Measurements from ENCODE around the gene ULK4.
"Not testable (repeated sequence)": the region's sequence is repeated elsewhere in the genome, so short reads cannot be mapped to it uniquely, and the experiment has no call there.

ULK4 gene

DNA sequence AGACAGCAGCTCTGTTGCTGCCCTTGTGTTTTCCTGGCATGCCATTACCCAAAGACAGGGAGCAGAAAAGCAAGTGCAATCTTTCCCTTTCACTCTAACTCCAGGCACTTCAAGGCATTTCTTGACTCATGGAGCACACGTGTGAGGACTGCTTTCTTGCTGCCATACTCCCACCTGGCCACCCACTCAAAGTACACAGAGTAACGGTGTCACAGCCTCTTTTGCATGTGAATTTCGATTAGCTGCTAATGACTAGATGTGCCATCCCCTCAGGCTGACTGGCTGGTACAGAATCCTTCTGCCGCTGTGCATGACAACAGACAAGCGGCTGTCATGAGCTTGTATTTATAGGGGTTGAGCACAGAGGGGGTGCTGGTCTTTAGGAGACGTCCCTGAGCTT lies 382.0 kb downstream of the ULK4 start:
- DNase-seq (ENCODE audit: low read depth): no peak

DNA sequence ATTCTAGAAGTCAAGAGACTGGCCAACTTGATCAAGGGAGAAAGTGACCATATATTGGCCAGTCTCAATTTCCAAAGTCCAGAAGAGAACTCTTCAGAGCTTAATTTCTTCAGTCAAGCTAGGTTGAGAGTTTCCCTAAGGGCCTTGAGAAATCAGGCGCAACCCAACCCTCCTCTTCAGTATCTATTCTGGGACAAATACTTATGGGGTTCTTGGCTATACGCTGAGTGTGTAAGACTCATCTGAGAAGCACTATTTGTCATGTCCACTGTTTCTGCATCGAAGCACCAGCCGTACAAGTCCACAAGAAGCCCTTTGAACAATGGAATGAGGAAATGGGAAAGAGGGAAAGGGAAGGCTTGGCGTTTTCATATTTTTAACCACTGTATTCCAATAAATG lies 383.1 kb downstream of the ULK4 start:
- no peak for DNase-seq (ENCODE audit: low read depth)

DNA sequence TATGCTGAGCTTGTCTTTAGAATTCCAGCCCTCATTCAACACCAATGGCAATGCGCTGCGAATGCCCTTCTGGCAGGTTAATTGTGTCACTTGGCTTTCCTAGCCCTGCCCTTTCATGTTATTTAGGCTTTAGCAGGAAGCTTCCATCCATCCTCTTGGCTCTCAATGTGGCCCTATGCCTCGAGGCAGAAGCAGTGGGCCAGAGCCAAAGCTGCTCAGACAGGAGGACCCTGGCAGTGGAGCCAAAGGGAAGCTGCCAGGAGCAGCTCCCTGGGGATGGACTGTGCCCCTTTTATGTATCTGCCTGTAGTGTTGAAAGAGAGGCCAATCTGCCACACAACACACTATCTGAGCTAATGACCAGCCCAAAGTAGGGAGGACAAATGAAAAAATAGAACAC lies 386.2 kb downstream of the ULK4 start:
- DNase-seq (ENCODE audit: low read depth): no peak

DNA sequence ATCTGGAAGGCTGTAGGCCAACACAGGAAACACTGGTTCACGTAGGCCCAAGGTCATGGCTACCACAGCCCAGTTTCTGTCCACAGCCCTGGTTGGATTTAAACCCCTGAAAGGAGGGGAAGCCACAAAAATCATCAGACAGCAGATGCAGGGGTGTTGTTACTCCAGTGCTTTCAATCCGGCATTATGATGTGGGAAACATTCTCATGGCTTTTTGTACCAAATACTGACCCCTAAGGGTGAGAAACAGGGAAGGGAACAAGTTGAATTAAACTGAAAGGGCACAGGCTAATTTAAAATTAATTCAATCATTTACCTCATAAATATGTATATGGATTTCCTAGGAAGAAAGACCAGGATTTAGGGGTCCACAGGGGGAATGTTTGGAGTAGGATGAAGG lies 387.0 kb downstream of the ULK4 start:
- DNase-seq (ENCODE audit: low read depth): no peak

DNA sequence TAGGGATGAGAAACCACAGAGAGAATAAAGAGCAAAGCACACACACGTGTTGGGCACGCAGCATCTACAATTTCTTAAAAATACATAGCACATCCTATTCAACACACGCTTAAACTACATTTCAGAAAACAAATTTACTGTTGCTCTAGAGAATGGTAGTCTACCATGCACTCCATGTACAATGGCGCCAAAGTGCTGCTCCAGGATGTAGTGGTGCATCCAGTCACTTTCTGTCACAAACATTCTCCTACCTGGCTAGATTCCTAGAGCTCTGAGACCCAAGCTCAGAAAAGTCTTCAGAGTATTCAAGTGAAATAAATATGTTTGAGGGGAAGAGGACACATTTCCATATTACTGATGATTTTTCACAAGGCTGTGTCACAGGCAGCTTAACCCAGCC lies 388.3 kb downstream of the ULK4 start:
- no peak for DNase-seq (ENCODE audit: low read depth)

DNA sequence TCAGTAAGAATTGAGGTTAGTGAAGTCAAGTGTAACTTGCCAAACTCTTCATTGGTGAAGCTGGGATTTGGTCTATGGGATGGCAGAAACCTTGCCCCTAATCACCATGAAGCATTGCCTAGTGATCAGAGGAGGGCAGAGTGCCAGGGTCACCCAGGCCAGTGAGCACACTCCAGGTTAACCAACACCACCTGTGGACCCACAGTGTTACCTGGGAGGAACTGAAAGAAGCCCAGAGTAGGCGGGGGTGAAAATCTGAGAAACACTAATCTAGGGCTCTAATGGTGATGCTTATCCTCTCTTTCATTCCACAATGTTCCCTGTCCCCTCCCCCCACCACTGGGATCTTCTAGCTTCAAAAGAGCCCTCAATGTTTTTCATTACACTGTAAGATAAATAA lies 389.8 kb downstream of the ULK4 start:
- DNase-seq (ENCODE audit: low read depth): no peak

DNA sequence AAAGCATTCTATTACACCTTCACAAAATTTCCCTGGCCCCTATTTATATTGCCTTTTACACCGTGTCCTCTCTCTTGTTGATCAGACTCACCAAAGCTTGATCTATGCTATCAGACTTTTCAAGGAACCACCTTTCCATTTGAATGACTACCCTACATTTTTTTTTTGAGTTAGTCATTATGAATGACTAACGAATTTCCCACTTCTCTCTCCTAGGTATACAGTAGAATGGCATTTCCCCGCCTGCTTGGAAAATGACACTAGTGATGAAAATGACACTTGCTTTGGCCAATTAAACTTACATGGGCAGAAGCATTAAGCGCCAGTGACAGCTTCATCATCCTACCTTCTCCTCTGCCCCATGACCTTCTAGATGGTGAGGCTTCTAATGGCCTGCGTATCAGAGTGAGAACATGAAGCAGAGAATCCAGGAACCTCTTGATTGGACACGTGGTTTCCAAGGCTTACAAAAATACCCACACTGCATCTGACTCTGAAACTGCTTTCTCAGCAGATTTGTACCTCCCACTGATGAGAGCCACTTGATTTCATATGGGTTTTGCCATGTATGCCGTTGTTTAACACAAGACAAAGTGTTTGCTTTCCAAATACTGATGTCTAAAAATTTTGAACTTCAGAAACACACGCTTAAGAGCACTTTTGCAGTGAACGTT lies 392.1 kb downstream of the ULK4 start:
- no peak for DNase-seq (ENCODE audit: low read depth)

DNA sequence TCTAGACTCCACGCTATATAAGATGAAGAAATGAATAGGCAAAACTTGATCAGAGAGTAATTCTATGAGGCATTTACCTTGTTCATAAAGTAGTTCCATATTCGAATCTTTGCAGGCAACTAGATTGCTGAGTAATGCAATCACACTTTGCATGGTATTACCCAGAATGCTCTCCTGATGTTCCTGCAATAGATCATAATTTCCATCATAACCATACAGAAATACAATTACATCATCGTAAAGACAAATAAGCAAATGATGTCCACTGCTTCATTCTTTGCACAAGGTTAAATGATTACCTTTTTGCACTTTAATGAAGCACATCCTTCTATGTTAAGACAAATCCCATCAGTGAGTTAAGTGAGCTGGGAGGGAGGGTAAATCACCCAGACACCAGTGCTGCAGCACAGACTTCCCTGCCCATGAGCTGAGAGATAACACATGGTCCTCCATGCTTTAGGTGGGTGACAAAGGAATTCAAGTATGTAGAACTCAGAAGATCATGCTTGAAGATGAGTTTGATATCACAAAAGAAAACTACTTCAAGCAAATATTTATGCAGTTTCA lies 395.9 kb downstream of the ULK4 start:
- DNase-seq (ENCODE audit: low read depth): no peak

DNA sequence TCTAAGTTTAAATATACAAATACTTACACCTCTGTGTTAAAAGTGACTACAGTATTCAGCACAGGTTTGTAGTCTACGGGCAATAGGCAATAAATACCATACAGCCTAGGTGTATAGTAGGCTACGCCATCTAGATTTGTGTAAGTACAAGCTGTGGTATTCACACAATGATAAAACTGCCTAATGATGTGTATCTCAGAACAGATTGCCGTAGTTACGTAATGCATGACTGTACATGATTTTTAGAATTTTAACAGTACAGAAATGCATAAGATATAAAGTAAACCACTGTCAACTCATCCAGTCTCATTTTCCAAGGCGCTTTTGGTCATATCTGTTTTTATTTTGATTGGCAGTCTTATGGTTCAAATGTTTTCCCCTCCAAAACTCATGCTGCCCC lies 396.9 kb downstream of the ULK4 start:
- DNase-seq (ENCODE audit: low read depth): no peak

DNA sequence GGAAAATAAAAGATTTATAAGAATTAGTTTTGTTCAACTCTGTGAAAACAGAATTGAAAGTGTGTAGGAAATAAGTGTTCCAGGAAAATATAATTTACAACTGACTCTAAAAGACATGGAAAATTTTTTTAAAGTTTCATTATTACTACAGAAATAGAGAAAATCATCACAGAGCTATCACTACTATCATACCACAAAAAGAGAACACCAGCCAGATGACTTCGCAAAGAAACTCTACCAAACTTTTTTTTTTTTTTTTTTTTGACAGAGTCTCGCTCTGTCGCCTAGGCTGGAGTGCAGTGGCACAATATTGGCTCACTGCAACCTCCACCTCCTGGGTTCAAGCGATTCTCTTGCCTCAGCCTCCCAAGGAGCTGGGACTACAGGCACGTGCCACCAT lies 405.7 kb downstream of the ULK4 start:
- DNase-seq (ENCODE audit: low read depth): not testable (repeated sequence)

DNA sequence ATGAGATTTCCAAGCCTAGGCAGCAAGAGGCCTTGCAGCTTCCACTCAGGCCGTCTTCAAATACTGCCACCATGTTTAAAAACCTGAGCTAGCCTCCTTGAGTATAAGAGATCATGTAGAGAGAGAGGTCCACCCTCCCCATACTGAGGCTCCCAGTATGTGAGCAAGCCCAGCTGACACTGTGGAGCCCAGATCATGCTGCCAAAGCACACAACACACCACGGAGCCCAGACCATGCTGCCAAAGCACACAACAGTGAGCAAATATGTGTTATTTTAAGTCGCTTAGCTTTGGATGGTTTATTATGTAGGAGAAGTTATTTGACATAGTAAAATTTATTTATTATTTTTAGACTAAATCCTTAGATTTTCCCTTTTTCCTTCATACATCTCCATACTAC lies 428.9 kb downstream of the ULK4 start:
- DNase-seq (ENCODE audit: low read depth): no peak

DNA sequence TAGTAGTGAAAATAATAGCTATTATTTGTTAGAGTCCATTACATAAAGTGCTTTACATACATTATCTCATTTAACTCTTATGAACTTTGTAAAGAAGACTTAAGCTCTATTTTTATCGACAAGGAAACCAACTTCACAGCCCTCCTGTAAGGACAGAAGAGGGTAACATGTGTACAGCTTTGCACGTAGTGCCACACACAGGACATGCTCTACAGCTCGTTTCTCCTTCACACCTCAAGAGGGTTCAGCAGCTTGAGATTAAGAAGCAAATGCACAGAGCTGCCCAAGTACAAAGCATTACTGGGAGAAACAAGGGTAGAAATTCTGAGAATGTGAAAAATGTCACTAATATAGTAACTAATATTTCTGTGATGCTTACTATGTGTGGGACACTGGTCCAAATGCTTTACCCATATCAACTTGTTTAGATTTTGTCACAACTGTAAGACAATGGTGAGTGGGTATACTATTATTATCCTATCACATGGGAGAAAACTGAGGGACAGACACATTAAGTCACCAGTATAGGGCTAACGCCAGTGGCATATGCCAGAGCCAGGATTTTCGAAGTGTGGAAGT lies 434.8 kb downstream of the ULK4 start:
- no peak for DNase-seq (ENCODE audit: low read depth)

DNA sequence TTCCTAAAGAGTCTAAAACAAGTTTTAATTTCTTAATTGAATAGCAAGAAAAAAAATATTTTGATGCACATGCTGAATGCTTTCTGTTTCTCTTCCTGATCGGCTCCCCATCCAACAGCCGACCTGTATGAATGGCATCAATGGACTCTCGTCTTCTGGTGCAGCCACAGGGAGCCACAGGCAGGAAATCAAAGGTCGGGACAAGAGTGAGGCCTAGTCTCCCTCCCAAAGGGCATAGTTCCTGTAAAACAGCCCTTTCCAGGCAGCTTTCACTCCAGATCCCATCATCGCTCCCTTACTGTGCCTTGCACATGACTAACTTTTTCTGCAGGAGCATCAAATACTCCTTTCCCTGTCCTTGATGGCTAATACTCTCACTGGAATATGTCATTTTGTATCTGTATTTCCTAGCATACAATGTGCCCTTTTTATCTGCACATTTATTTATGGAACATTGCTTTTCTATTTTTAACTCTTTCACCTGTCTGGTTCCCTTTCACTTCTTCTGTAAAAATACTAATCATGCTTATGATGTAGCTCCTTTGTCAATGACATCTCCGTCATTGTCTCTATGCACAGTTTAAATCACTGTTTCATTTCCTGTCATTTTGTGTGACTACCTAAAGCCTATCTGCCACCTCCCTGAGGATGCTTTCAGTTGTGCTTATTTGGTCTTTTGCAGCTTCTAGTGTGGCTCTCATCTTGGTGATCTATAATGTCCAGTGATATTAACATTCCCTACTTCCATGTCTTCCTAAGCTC lies 436.4 kb downstream of the ULK4 start:
- DNase-seq (ENCODE audit: low read depth): no peak

DNA sequence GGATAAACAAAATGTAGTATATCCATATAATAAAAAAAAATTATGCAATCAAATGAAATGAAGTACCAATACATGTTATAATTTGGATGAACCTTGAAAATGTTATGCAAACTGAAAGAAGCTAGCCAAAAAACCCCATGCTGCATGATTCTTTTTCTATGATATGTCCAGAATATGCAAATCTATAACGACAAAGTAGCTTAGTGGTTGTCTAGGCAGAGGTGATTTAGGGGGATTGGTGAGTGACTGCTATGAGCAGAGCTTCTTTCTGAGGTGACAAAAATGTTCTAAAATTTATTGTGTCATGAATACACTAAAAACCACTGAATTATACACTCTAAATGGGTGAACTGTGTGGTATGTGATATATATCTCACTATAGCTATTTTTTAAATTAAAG lies 438.0 kb downstream of the ULK4 start:
- no peak for DNase-seq (ENCODE audit: low read depth)

DNA sequence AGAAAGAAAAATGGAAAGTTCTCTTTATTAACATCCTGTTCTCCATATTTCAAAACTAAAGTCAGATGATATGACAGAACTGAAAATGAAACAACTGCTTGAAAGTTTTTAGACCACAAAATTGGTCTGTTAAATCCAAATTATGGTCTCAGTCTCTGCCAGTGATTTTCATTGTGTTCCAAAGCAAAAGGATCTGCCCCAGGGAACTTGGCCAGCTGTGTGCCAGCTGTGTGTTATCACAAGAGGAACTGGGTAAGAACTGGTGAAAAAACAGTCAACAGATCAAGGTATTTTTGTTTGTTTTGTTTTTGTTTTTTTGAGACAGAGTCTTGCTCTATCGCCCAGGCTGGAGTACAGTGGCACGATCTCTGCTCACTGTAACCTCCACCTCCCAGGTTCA lies 439.3 kb downstream of the ULK4 start:
- DNase-seq (ENCODE audit: low read depth): no peak

DNA sequence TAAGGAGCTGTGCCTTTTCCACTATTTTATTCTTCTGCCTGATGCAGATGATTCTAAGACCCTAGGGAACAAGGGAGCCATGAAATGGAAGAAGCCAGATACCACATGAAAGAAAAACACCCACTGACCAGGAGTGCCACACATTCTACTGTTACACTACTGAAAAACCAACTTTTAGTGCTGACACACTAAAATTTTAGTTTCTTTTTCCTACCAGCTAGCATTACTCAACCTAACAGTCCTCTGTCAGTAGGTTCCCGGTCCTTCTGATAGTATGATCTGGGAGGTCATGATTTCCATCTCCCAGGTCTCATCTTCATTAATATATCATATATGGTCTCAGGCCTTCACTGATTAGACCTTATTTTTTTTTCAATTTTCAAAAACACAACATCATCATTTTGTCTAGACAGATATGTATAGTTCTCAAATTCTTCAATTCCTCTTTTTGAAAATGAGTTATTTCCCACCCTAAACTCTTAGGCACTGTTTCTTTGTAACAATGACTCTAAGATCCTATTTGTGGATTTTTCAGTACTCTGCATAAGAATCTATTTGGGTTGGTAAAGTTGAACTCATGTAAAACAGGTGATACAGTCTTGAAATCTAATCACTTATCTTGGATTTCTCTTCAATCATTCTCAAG lies 440.8 kb downstream of the ULK4 start:
- DNase-seq (ENCODE audit: low read depth): no peak

DNA sequence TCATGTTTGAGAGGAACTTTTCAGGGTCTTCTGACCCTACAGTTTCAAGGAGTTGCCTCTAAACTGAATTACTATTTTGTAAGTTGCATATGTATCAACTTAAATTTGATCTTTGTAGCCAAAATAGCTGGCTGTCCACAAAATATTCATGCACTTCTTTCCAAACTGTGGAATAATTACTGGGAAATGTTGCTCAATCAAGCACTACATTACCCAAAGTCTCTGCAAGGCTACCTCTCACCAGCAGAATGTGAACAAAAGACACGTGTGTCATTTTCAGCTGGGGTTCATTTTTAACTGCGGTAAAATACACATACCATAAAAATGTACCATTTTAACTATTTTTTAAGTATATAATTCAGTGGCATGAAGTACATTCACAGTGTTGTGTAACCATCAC lies 442.2 kb downstream of the ULK4 start:
- DNase-seq (ENCODE audit: low read depth): no peak

DNA sequence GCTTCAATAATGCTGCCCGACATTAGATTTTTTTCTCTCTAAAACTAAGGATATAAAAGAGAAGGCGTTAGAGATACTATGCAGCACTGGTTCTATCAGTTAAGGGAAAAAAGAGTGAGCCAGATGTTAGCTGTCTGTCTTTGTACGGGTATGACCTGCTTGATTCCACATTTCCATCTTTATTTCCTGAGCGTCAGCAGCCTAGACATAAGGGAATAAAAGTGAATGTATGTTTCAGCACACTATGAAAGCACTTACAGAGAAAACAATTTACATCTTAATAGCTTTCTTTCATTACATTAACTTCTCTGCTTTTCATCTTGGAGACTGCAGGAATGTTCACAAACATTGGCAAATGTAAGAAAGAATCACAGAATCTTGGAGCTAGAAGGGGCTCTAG lies 443.3 kb downstream of the ULK4 start:
- DNase-seq (ENCODE audit: low read depth): no peak

DNA sequence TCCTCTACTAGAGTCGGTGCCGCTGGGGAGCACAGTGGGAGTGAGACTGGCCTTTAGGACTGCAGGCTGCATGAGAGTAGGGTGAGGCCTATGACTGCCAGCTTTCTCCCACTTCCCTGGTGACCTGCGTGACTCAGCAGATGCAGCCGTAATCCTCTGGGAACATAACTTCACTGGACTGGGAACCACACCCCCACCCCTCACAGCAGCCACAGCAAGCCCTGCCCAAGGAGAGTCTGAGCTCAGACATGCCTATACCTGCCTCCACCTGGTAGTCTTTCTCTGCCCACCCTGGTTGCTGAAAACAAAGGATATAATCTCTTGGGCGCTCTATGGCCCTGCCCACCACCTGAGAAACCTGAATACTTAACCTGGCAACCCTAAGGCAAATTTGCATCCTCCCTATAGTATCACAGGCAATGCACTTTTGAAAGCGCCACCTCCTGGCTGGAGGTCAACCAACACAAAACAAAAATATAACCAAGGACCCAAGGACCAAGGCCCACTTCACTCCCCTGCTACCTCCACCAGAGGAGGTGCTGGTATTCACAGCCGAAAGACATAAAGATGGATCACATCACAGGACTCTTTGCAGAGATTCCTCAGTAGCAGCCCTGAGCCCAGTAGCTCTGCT lies 453.7 kb downstream of the ULK4 start:
- peak; percentile 3 for DNase-seq (ENCODE audit: low read depth)

DNA sequence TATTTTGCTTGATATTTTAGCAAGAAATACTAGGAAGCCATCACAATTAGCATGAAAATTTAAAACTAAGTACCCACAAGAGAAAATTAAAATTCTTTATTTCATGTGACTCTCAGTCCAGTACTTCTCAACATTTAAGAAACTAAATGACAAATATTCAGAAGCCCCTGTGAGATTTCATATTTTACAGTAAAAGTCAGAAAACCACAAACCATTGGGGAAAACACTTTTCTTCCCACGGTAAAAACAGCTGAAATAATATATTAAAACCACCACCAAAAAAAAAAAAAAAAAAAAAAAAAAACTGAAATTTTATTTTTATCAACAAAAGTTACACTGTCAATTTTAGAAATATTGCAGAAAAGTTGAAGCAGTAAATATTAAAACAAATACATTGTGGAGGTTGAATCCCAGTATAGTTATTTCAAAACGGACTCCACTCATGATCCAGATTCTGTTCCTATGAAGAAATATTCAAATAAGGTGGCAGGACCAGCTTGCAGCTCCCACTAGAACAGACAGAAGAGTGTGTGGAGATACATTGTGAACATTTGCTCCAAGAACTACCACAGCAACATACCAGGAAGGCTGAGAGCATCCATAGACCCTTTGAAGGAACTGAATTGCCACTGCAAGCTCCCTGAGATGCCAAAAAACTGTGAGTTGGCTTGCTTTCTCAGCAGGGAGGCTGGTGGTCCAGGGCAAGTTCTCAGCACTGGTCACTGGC lies 454.4 kb downstream of the ULK4 start:
- DNase-seq (ENCODE audit: low read depth): no peak

DNA sequence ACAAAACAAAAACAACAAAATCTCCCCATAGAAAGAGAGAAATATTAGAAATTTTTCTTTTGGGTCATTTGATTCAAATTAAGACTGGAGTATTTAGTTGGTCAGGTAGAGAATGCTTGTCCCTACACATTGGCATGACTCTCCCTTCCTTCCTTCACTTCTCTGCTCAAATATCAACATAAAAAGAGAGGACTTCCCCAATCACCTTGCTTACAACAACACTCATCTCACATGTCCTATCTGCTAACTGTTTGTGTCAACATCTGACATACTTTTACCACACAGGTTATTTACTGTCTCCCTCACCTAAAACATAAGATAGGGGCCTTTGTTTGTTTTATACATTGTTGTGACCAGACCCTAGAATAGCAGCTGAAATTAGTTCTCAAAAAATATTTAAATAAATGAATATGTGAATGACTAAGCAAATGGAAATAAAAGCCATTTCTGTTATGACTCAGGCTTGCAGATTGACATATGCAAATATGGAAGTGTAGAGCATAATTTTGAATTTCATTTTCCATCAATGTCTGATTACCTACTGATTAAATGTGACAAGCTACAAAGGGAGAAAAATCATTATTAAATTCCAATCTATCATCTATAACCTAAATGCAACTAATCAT lies 457.8 kb downstream of the ULK4 start:
- DNase-seq (ENCODE audit: low read depth): no peak

Data from HS-27A (cell line).